Stimulated activated CD4-positive, alpha-beta T cell treated with anti-CD3 and anti-CD28 coated beads, Interleukin-1b, Interleukin-23, amount 100 ng/mL, for 1 hour (primary cell): Measurements from ENCODE around the gene S1PR3.

ENCODE experiments used
- DNase-seq, 2 donors: peaks; one replicate each; pipeline ENCODE4 v3.0.0-alpha.2; 2020; ENCODE audit warnings: low read depth in 2 of 2

Gene S1PR3

DNA sequence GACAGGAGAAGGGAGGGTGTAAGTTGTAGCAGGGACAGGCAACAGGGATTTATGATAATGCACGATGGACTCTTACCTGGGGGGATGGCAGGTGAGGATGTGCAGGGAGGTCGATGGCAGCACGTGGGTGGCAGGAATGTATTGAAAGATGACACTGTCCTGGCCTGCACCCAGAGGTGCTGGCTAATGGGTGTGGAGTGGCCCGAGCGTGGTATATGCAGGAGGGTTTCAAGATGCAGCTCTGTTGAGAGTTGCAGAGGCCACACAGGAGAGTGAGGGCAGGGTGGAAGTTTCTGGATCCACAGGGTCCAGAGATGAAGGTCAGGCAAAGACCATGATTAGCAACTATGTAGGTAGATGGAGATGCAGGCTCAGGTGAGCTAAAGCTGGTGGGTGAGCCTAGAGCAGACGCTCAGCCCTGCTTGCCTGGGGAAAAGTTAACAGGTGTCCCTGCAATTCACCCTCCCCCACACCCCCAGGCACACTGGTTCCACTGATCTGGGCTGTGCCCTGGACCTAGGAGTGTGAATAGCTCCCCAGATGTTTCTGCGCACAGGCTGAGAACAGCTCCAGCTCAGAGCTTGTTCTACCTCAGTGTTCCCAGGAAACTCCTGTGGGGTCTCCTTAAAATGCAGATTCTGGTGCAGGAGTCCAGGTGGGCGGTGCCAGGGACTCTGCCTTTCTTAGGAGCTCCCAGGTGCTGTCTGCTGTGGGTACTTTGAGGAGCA, 21.5 kb upstream of the S1PR3 start:
- no peak for DNase-seq

DNA sequence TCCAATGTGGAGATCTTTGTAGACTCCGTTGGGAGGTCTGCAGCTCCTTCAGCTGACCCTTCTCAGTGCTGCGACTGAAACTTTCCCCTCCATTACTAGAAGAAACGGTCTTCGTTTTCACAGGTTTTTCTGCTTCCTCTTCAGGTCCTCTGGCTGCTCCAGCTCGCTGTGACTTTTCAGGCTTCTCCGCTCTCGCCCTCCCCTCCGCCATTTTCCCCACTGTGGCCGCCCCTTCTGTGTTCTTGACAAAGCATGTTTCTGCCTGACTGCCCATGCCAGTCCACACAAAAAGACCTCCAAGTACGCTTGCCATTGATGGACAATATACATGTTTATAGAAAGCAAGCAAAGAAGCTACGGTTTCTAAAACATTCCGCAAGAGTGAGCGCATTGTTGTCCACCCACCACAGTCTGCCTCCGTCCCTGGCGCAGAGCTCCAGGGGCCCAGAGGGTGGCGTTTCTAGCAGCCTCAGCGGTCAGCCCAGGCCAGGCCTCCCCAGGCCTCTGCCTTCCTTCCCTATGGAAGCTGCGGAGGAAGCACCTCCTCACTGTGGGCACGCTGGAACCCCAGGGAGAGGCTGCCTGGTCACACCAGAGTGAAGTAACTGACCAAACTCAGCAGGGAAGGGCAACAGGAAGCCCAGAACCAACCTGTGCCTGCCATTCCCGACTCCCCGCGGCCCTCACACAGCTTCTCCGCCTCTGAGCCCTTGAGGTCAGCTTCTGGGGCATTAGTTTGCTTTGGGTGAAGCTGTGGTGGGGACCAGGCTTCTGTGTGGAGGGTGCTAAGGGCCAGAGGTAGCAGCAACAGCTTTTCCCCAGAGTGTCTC, 19.9 kb upstream of the S1PR3 start:
- no peak for DNase-seq

DNA sequence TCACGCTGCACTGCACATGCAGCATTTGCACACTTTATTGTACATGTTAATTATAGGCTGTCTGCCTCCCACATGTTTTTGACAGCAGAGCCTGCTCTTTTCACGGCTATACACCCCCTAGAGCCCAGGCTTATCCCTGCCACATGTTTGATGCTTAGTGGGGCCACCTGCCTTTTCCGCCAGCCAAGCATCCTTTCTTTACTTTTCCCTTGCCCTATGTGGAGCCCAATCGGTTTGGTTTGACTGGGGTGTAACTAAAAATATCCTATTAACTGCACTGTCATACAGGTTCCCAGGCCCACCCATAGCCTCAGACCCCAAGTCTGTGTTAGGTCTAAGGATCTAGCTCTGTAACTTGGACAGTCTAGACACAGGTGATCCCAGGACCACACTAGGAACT, 18.9 kb upstream of the S1PR3 start:
- no peak for DNase-seq

DNA sequence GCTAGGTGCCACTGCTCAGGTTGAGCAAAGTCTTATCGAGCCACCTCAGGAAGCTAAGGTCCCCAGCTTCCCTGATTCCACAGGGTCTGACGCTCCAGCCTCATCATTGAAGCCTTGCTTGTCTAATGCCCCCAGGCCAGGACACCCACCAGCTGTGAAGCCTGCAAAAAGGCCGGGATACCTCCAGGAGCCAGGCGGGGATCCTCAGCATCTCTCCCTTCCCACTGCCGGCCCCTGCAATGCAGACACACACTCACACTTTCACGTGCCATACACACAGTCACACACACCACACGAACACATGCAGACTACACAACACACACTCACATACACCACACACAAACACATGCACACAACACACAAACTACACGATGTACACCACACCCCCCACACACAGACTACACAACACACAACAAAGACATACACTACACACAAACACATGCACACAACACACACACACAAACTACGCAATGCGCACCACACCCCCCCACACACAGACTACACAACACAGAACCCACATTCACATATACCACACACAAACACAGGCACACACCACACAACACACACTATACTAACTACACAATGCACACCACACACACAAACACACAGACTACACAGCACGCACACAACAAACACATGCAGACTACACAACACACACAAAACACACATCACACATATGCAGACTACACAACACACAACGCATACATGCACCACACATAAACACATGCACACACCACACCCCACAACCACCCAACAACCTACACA, 17.8 kb upstream of the S1PR3 start:
- DNase-seq: no peak

DNA sequence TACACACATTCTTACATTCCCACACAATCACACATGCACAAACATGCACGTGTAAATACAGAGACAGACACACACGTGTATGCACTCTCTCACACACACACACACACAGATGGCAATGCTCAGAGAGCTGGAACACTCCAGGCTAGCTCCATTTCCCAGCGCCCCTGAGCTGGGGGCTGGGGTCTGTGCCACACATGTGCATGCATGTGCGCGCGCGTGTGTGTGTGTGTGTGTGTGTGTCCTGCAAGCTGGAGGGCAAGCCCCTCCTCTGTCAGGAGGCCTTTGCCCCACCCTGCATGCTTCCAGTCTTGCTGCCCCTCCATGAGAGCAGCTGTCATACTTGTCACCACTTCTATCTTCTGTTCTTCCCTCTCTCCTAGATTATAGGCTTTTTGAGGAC, 16.6 kb upstream of the S1PR3 start:
- DNase-seq: no peak

DNA sequence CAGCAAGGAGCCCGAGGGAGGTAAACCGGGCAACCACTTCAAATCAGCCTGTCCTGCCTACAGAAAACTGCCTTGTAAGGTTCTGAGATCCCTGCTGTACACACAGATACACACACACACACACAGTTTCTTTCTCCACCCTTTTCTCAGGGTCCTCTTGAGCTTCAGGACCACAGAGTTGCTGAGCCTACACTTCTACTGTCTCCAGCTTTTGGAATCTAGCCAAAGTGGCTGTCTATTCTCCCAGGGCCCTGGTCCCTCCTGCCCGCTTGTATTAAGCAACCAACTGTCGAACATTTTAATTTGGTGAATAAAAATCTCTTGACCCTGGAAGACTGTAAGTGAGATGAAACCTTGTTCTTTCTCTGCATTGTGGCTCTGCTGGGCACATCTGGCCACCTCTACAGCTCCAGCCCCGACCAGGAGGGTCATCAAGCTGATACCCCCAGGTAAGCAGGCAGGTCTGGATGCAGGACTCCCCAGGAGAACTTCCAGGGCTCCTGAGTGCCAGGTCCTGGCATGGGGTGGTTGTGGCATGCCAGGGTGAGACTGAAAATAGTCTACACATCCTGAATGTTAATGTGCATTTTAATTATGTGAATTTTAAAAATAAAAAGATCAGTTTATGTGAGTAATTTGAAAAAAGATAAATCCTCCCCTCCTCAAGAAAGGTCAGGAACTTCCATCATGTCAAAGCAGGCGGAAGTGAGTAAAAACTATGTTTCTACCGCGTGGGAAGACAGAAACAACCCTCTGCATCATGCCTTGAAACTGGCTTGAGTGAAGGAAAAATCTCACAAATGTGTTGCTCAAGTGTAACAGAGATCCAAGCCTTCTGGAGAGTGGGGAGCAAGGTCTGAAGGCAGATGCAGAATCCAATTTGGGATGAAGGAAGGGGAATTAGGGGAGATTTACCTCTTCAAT, 15.0 kb upstream of the S1PR3 start:
- no peak for DNase-seq

DNA sequence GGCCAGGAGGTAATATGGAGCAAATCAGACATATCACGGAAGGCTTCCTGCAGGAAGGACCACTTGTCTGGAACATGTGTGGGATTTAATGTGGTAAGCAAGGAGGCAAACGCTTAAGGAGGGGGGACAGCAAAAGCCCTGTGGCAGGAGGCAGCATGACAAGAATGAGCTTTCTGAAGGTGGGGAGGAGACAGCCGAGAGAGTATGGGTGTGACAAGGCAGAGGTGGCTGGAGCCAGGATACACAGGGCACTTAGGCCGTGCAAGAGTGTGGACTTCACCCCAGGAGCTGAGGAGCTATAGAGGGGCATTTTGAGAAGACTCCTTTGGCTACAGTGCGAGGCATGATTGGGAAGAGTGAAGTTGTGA, 14.4 kb upstream of the S1PR3 start:
- DNase-seq: no peak

DNA sequence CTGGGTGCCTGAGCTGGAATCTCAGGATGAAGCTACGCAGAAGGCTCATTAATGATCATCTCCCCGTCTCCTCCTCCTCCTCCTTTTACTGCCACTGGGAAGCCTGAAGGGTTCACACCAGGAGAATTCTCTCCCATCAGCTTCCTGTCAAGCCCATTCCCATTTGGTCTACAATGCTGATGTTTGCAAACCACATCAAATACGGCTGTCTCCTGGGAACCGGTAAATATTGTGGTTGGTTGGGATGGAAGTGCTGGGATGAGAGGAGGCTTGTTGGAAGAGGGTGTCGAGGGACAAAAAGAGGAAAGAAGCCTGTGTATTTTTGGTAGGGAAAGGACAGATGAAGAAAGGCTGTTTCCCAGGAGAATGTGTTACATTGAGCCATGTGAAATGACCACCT, 13.2 kb upstream of the S1PR3 start:
- no peak for DNase-seq

DNA sequence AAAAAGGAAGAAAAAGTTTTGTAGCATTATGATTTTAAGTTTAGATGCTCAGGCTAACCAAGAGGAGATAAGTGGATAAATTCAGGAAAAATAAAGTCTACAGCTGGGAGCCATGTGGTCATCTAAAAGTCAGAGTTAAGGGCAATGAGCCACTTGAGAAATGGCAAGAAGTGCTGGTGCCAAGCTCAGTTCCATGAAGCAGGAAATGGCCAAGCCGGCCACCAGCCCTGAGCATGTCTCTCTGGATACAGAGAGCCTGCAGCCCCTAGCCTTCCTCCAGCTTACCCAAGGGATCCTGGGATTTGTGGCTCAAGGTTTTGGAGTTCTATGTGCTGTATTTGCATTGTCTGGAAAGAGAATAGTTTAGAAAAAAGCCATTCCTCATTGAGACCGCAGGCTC, 12.2 kb upstream of the S1PR3 start:
- DNase-seq: no peak

DNA sequence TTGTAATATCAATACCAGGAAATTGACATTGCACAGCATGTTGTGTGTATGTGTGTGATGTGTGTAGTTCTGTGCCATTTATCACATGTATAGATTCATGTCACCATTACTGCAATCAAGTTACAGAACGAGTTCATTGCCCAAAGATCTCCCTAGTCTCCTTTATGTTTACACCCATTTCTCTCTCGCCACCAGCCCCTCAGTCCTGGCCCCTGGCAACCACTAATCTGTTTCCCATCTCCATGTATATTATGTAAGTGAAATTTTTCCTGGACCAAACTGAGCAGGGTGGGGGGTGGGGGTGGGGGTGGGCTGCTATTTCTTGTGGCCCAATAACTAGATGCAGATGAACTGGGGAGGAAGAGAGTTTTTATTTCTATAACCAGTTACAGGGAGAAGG, 11.5 kb upstream of the S1PR3 start:
- DNase-seq: no peak

DNA sequence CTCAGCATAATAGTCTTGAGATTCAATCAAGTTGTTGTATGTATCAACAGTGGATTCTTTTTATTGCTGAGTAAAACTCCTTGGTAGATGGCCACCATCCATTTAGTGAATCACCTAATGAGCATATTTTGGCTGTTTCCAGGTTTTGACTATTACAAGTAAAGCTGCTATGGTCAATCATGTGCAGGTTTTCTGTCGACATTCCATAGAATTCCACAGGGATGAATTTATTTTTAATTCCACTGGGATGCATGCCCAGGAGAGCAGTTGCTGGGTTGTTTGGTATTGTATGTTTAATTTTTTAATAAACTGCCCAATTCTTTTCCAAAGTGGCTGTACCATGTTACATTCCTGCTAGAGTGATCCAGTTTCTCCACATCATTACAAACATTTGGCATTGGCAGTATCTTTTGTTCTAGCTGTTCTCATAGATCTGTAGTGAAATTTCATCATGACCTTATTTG, 10.5 kb upstream of the S1PR3 start:
- DNase-seq: no peak

DNA sequence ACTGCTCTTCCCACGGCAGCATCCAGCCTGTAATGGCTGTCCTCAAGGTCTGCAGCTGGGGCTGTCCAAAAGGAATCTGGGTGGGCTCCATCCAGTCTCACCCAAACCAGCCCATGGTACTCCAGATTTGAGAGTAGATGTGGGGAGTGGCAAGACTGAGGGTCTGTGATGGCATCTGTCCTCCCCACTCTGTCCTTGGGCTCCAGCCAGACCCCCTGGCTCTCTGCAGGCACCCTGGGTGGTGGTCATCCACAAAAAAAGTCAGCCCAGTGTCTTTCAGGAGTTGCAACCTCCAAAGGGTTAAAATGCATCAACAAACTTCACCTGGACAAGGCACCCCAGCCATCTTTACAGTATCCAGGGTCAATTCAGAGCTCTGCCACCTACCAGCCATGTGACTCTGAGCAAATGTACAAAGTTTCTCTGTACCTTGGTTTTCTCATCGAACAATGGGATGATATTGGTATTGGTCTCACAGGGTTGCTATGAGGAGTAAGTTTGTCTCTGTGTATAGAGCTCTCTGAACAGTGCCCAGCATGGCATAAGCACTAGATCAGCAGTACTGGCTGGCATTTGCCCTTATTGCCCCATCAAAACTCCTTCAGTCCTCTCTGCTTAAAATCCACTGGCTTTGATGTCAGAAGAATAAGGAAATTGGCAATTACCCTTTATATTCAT, 7.3 kb upstream of the S1PR3 start:
- DNase-seq: no peak

DNA sequence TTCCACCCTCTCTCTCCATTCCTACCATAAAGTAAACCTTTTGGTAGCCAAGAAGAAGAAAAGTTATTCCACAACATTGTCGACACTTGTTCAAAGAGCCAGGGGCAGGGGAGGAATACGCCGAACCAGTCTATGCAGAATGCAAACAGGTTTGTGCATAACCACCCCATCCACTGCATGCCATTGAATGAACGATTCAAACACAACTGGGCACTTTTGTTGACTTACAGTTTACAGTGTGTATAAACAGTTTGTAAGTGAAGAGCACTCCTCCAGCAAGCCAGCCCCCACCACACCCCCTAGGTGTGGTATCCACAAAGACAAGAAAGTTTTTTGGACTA, 6.8 kb upstream of the S1PR3 start:
- no peak for DNase-seq

DNA sequence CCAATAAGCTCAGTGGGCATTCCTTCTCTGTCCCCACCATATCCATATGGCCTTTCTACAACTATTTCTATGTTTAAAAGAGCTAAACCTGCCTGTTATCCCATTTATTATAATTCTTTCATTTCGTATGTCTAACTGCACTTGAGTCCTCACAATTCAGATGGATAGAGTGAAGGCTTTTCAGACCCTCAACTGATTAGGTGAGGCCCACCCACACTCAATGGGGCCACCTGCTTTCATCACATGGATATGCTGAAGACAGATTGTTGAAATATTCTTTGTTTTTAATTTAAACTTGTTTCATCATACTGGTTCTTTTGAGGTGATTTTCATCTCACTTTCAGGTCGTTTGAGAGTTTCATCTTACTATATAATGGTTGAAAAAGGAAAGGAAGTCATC, 5.7 kb upstream of the S1PR3 start:
- DNase-seq: no peak

DNA sequence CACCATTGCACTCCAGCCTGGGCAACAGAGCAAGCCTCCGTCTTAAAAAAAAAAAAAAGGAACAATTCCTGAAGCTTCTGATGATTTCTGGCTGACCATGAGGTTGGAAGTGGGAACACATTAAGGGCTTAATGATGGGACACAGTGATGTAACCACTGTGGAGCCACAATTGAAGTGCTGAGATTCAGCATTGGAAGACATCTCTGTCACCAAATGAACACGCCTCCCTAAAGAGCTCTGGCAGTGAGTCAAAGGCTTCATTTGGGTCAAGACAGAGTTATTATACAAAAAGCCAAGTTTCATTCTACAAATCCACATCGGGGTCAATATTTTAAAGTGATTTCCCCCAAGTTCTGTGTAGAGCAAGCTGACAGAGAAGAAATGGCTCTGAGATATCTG, 4.5 kb upstream of the S1PR3 start:
- no peak for DNase-seq

DNA sequence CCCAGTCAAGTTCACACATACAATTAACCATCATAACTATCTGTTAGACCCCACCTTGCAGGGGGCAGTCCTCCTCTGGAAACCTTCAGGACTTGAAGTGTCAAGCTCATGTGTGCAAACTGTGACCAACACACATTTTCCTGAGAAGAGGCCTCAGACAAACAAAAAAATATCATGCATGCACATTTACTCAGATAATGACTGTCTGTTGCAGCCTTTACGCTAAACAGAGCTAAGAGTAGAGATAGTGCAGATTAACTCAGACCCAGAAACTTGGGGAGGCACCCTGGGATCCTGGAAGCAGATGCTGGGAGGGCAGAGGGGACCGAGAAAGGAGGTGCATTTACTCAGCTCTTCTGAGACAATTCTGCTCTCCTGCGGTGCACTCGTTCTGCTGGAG, 3.6 kb upstream of the S1PR3 start:
- DNase-seq: no peak

DNA sequence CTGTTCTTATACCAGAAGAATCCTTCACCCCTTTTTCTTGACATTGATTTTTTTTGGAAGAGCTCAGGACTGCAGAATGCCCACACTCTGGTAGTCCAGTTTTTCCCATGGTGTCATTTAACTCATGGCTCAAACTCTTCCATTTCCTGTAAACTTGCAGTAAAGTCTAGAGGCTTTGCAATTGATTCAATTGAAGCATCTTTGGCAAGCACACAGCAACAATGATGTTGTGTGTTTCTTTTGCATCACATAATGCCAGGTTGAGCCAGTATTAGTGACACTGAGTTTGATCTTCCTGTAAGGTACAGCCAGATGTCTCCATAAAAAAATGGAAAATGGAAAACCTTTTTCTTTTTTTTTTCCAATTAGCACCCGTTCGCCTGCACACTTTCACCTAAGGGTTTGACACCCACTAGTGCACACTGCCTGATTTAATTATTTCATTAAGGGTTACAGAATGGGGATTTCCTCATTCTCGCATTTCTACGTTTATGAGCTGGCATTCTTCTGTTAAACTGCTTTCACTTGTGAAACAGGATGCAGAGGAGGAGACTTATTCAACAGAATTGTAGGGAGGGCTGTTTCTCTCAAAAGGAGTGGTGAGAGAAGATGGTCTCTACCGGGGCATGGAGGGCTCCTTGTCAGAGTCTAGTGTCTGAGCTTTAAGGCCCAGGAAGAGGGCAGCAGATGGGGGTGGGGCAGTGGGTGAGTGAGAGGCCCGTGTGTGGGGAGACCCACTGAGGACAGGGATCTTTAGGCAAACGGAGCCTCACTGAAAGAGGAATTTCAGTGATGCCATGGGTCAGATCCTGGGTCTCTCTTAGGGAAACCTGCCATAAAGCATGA, 2.2 kb upstream of the S1PR3 start:
- DNase-seq: no peak

DNA sequence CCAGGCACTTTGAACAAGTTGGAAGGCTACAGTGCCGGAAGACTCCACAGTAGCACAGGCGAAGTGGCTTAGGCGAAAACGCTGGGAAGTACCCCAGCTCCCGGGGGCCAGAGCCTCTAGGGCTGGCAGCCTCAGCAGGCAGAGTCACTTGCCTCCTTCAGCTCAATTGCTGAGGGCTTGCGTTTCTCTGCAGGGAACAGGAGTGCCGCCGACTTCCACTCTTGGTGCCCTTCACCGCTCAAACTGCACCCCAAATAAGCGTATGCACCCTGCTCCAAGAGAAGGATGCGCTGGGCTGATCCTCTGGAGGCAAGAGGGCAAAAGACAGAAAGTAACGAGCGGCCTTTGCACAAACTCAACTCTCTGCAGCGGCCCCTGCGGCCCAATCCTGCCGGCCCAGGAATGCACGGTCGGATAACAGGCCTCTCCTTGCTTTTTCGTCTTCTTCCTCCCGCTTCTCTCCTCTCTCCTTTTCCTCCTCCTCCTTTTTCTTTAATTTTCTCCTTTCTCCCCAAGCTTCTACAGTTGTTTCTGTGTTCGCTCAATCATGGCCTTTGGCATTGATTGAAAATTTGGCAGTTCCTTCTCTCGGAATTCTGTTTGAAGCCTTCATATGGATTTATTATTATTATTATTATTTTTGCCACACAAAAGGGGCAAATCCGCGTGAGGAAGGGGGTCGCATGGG, 1.1 kb upstream of the S1PR3 start:
- no peak for DNase-seq

DNA sequence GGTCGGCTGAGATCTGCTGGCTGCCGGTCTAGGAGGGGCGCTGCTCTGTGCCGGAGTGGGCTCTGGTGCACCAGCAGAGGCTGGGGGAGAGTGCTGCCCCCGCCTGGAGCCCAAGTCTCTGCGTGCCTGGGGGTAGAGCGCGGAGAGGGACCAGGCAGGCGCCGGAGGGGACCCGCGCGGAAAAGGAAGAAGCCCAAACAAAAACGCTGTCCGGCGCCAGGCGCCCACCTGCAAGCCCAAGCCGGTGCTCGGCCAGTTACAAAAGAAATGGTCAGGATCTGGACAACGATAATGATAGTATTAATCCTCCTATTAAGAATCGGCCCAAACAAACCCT, 571 bp upstream of the S1PR3 start:
- no peak for DNase-seq

DNA sequence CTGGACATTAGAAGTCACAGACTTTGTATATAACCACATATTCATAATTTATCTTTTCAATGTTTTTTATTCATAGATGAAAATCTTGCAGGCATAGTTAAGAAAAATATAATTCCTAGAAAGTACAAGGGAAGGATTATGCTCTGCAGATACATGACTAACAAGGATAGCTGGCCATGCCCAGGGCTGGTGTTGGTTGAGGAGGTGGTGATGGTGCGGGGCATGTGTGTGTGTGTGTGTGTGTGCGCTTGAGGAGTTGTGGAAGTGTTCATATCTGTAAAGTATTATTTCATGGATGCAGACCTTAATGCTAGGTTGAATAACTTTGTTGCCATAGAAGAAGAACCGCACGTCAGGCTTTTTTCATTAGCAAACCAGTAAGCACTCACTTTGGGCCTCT, 1.3 kb downstream of the S1PR3 start:
- no peak for DNase-seq
